ENCODE data around the gene IL1RAP.

DNA sequence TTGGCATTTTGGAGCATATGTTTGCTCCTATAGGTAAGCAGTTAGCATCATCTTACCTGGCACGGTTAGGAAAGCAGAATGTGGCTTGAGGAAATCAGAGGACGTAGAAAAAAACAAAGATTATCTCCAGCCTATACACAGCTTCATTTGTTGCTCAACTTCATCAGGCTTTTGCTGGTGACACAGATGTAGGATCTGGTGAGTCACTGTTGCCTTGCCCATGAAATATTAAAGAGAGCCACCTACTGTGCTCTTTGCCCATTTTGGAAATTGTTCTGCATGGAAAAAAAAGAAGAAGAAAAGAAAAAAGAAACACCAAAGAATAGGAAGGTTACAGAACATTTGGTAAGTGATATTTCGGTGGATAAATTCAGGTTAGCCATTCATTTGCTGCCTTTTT is 3.8 kb downstream of the IL1RAP start:
- TF ChIP-seq CTCF (IDR thresholded peaks at IDR 0.05; ENCODE audit: insufficient read depth, low read length) (no peak), POLR2AphosphoS5 (IDR thresholded peaks at IDR 0.05; ENCODE audit: low read depth) (0 out of 2 replicates have a peak, but pooled peaks have one; percentile 39), SPI1 (IDR thresholded peaks at IDR 0.05; ENCODE audit: borderline replicate concordance, low read depth) (no peak)
- TF ChIP-seq, protein P1, sequence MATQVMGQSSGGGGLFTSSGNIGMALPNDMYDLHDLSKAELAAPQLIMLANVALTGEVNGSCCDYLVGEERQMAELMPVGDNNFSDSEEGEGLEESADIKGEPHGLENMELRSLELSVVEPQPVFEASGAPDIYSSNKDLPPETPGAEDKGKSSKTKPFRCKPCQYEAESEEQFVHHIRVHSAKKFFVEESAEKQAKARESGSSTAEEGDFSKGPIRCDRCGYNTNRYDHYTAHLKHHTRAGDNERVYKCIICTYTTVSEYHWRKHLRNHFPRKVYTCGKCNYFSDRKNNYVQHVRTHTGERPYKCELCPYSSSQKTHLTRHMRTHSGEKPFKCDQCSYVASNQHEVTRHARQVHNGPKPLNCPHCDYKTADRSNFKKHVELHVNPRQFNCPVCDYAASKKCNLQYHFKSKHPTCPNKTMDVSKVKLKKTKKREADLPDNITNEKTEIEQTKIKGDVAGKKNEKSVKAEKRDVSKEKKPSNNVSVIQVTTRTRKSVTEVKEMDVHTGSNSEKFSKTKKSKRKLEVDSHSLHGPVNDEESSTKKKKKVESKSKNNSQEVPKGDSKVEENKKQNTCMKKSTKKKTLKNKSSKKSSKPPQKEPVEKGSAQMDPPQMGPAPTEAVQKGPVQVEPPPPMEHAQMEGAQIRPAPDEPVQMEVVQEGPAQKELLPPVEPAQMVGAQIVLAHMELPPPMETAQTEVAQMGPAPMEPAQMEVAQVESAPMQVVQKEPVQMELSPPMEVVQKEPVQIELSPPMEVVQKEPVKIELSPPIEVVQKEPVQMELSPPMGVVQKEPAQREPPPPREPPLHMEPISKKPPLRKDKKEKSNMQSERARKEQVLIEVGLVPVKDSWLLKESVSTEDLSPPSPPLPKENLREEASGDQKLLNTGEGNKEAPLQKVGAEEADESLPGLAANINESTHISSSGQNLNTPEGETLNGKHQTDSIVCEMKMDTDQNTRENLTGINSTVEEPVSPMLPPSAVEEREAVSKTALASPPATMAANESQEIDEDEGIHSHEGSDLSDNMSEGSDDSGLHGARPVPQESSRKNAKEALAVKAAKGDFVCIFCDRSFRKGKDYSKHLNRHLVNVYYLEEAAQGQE (IDR thresholded peaks at IDR 0.05; ENCODE audit: insufficient replicate concordance, low read depth): no peak
